Neural progenitor cell (in vitro differentiated cells): ENCODE results near the gene ADM2. TPM values are rescaled to one million over a fixed set of nuclear protein-coding genes. Genes with fewer than 3 reads are reported as not detected.

Experiments used
- DNase-seq: peaks from one replicate; pipeline ENCODE4 v3.0.0-alpha.2; 2016; ENCODE audit warnings: low spot score
- H2AFZ ChIP-seq: fragments of 200-600 bp; sonication (generic); replicated peaks from 2 replicates; pipeline ENCODE4 v1.6.1; 2016; ENCODE audit warnings: antibody characterized with exemption
- H3F3A ChIP-seq: fragments of 200-600 bp; sonication (generic); 2 replicates; pipeline ENCODE4 v1.6.1; 2016; ENCODE audit warnings: antibody characterized with exemption, low read depth
- H3K27ac ChIP-seq: fragments of 200-600 bp; sonication (generic); 2 replicates; pipeline ENCODE4 v1.5.1; 2016; ENCODE audit warnings: mild to moderate bottlenecking
- H3K27me3 ChIP-seq: fragments of 200-600 bp; sonication (generic); 2 replicates; pipeline ENCODE4 v1.6.1; 2016; ENCODE audit warnings: mild to moderate bottlenecking, moderate library complexity
- H3K36me3 ChIP-seq: fragments of 200-600 bp; sonication (generic); 2 replicates; pipeline ENCODE4 v1.5.1; 2016
- H3K4me1 ChIP-seq: fragments of 200-600 bp; sonication (generic); 2 replicates; pipeline ENCODE4 v1.6.1; 2016; ENCODE audit warnings: mixed run types
- H3K4me2 ChIP-seq: fragments of 200-600 bp; sonication (generic); 2 replicates; pipeline ENCODE4 v1.6.1; 2016
- H3K4me3 ChIP-seq: fragments of 200-600 bp; sonication (generic); 2 replicates; pipeline ENCODE4 v1.5.1; 2016
- H3K79me2 ChIP-seq: fragments of 200-600 bp; sonication (generic); 2 replicates; pipeline ENCODE4 v1.6.1; 2016; ENCODE audit warnings: low read depth
- H3K9ac ChIP-seq: fragments of 200-600 bp; sonication (generic); 2 replicates; pipeline ENCODE4 v1.6.1; 2016
- H3K9me3 ChIP-seq: fragments of 200-600 bp; sonication (generic); 2 replicates; pipeline ENCODE4 v1.5.1; 2016; ENCODE audit warnings: low read depth
- H4K20me1 ChIP-seq: fragments of 200-600 bp; sonication (generic); 2 replicates; pipeline ENCODE4 v1.6.1; 2016; ENCODE audit warnings: low read depth
- H3K27ac Mint-ChIP-seq: 3 replicates; pipeline ENCODE4 v1.8.0; 2021; ENCODE audit warnings: mixed read lengths
- H3K27me3 Mint-ChIP-seq: 2 replicates; pipeline ENCODE4 v1.8.0; 2022; ENCODE audit warnings: low read depth, mild to moderate bottlenecking, inconsistent platforms, moderate library complexity, mixed read lengths; ENCODE audit not compliant: insufficient read depth
- H3K36me3 Mint-ChIP-seq: 3 replicates; pipeline ENCODE4 v1.8.0; 2021; ENCODE audit warnings: mixed read lengths
- H3K4me1 Mint-ChIP-seq: 3 replicates; pipeline ENCODE4 v1.8.0; 2021; ENCODE audit warnings: mixed read lengths
- H3K4me3 Mint-ChIP-seq: 3 replicates; pipeline ENCODE4 v1.8.0; 2021; ENCODE audit warnings: mild to moderate bottlenecking, moderate library complexity, mixed read lengths
- H3K9me3 Mint-ChIP-seq: 3 replicates; pipeline ENCODE4 v1.8.0; 2020; ENCODE audit warnings: mixed read lengths
- EZH2 ChIP-seq: fragments of 200-600 bp; sonication (generic); IDR thresholded peaks from 2 replicates; pipeline ENCODE4 v1.6.1; 2017; ENCODE audit warnings: antibody characterized with exemption, mild to moderate bottlenecking, moderate library complexity
- EZH2phosphoT487 ChIP-seq: fragments of 200-600 bp; sonication (generic); IDR thresholded peaks from 2 replicates; pipeline ENCODE4 v1.6.1; 2017; ENCODE audit warnings: antibody characterized with exemption
- total RNA-seq: library from RNA; depleted of rRNA; stranded (reverse); fragments of >200 nt; gene quantifications from 2 replicates; pipeline ENCODE4 v1.2.3, GENCODE V29; 2015; ENCODE audit warnings: low replicate concordance
- TF ChIP-seq, protein P1 (sequence below): fragments of 200-600 bp; sonication (generic); IDR thresholded peaks from 2 replicates; pipeline ENCODE4 v1.5.1; 2017; ENCODE audit warnings: antibody characterized with exemption, mild to moderate bottlenecking

The ADM2 gene
- total RNA-seq, 1 donor from 2014 or later = 0.13 TPM

GRCh38 chr22:50439314-50439870 lies 42.0 kb upstream of the ADM2 start:
- H3K4me1 Mint-ChIP-seq = peaks cover 2% of the 10 kb centered on the region
- no peak for DNase-seq
- no peak overlapping the region for H3K4me3 ChIP-seq
- H3K9ac ChIP-seq = no peak overlapping the region
- no peak overlapping the region for H3K4me3 Mint-ChIP-seq
- H3K36me3 ChIP-seq = no peaks in the 10 kb centered on the region
- peaks cover 7% of the 10 kb centered on the region for H3K27me3 Mint-ChIP-seq
- peaks cover 3% of the 10 kb centered on the region for H3K36me3 Mint-ChIP-seq
- H3K27me3 ChIP-seq = no peaks in the 10 kb centered on the region
- no peak overlapping the region for H2AFZ ChIP-seq
- no peaks in the 10 kb centered on the region for H3K79me2 ChIP-seq
- no peaks in the 10 kb centered on the region for H3K4me1 ChIP-seq
- no peak overlapping the region for H3K27ac ChIP-seq
- peaks cover 5% of the 10 kb centered on the region for H3F3A ChIP-seq
- H4K20me1 ChIP-seq = peaks cover 10% of the 10 kb centered on the region
- H3K4me2 ChIP-seq = no peak overlapping the region
- TF ChIP-seq EZH2 (no peak), EZH2phosphoT487 (no peak)
- TF ChIP-seq, protein P1, sequence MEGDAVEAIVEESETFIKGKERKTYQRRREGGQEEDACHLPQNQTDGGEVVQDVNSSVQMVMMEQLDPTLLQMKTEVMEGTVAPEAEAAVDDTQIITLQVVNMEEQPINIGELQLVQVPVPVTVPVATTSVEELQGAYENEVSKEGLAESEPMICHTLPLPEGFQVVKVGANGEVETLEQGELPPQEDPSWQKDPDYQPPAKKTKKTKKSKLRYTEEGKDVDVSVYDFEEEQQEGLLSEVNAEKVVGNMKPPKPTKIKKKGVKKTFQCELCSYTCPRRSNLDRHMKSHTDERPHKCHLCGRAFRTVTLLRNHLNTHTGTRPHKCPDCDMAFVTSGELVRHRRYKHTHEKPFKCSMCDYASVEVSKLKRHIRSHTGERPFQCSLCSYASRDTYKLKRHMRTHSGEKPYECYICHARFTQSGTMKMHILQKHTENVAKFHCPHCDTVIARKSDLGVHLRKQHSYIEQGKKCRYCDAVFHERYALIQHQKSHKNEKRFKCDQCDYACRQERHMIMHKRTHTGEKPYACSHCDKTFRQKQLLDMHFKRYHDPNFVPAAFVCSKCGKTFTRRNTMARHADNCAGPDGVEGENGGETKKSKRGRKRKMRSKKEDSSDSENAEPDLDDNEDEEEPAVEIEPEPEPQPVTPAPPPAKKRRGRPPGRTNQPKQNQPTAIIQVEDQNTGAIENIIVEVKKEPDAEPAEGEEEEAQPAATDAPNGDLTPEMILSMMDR = no peak
- H3K9me3 Mint-ChIP-seq = no peaks in the 10 kb centered on the region
- H3K9me3 ChIP-seq = no peaks in the 10 kb centered on the region
- H3K27ac Mint-ChIP-seq = no peak overlapping the region

DNA sequence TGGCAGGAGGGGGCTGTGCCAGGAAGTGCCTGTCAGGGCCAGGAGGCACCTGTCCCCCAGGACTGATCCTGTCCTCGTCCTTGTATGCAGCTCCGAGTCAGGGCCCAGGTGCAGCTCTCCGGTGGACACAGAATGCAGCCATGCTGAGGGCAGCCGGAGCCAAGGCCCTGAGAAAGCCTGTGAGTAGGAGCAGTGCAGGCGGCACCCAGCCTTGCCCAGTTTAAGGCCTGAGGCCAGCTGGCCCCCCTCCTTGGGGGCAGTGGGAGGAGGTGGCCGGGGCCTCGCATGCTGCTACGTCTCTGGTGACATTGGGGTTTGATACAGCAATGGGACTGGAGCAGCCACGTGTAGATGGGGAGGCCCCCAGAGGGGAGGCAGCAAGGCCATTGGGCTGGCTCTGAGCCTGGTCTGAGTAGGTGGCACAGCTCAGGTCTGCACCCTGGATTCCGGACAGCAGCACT lies 41.4 kb upstream of the ADM2 start:
- no peaks in the 10 kb centered on the region for H3K9me3 ChIP-seq
- no peak overlapping the region for H3K9ac ChIP-seq
- TF ChIP-seq EZH2phosphoT487 (no peak), EZH2 (no peak)
- TF ChIP-seq, protein P1 = no peak
- H2AFZ ChIP-seq = no peak overlapping the region
- H3F3A ChIP-seq = peaks cover 10% of the 10 kb centered on the region
- H3K4me1 Mint-ChIP-seq = peaks cover 2% of the 10 kb centered on the region
- H4K20me1 ChIP-seq = peaks cover 15% of the 10 kb centered on the region
- H3K36me3 Mint-ChIP-seq = peaks cover 3% of the 10 kb centered on the region
- no peaks in the 10 kb centered on the region for H3K9me3 Mint-ChIP-seq
- H3K27ac ChIP-seq = no peak overlapping the region
- no peak overlapping the region for H3K4me2 ChIP-seq
- H3K4me1 ChIP-seq = no peaks in the 10 kb centered on the region
- H3K79me2 ChIP-seq = no peaks in the 10 kb centered on the region
- H3K4me3 ChIP-seq = no peak overlapping the region
- no peak for DNase-seq
- peaks cover 7% of the 10 kb centered on the region for H3K27me3 Mint-ChIP-seq
- H3K27ac Mint-ChIP-seq = no peak overlapping the region
- no peaks in the 10 kb centered on the region for H3K27me3 ChIP-seq
- H3K36me3 ChIP-seq = no peaks in the 10 kb centered on the region
- H3K4me3 Mint-ChIP-seq = no peak overlapping the region

GRCh38 chr22:50440544-50441249 lies 40.6 kb upstream of the ADM2 start:
- Histone ChIP-seq H2AFZ (no peak overlapping the region), H3F3A (peaks cover 13% of the 10 kb centered on the region), H3K4me2 (no peak overlapping the region), H3K4me1 (no peaks in the 10 kb centered on the region), H3K4me3 (no peak overlapping the region), H3K9me3 (no peaks in the 10 kb centered on the region), H3K27me3 (no peaks in the 10 kb centered on the region), H3K79me2 (no peaks in the 10 kb centered on the region), H4K20me1 (peaks cover 16% of the 10 kb centered on the region), H3K36me3 (no peaks in the 10 kb centered on the region), H3K9ac (no peak overlapping the region), H3K27ac (no peak overlapping the region)
- DNase-seq = no peak
- TF ChIP-seq EZH2phosphoT487 (no peak), EZH2 (no peak)
- TF ChIP-seq, protein P1 = no peak
- peaks cover 2% of the 10 kb centered on the region for H3K4me1 Mint-ChIP-seq
- H3K4me3 Mint-ChIP-seq = no peak overlapping the region
- no peaks in the 10 kb centered on the region for H3K9me3 Mint-ChIP-seq
- H3K36me3 Mint-ChIP-seq = peaks cover 3% of the 10 kb centered on the region
- H3K27ac Mint-ChIP-seq = no peak overlapping the region
- H3K27me3 Mint-ChIP-seq = peaks cover 7% of the 10 kb centered on the region
